Right lobe of liver (tissue), 4 donors: ENCODE data around the gene ATG10.

Experiments
- CTCF ChIP-seq, 4 donors: fragments of 200-600 bp in 3 of 4; fragments of 450-650 bp in 1 of 4; IDR thresholded peaks; one replicate each; pipeline versions ENCODE4 v1.5.1 to v1.8.0; 2016 to 2022; ENCODE audit warnings: antibody characterized with exemption in 4 of 4, mild to moderate bottlenecking in 2 of 4
- POLR2A ChIP-seq: fragments of 450-650 bp; IDR thresholded peaks from one replicate; pipeline ENCODE4 v1.6.1; 2017; ENCODE audit warnings: antibody characterized with exemption, mild to moderate bottlenecking
- donor health status: DM: no; HTN: no; CAD: no.
- donor health status: DM: no; HTN: no; CAD: no.
- donor health status: DM: no; HTN: yes; CAD: no.

DNA sequence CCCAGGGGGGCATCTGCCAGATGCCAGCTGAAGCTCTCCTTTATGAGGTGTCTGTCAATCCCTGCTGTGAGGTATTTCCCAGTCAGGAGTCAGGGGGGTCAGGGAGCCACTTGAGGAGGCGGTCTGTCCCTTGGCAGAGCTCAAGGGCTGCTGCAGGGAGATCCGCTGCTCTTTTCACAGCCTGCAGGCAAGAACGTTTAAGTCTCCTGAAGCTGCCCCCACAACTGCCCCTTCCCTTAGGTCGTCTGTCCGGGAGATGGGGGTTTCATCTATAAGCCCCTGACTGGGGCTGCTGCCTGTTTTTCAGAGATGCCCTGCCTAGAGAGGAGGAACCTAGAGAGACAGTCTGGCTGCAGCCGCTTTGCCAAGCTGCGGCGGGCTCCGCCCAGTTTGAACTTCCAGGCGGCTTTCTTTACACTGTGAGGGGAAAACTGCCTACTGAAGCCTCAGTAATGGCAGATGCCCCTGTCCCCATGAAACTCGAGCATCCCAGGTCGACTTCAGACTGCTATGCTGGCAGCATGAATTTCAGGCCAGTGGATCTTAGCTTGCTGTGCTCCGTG is 158.0 kb downstream of the ATG10 start:
- no peak for TF ChIP-seq CTCF (IDR thresholded peaks at IDR 0.05)
- TF ChIP-seq POLR2A = no peak
